Kidney (tissue), 14 donors: ENCODE measurements around the gene NHSL1. TPM values are rescaled to one million over a fixed set of nuclear protein-coding genes. Genes with fewer than 3 reads are reported as not detected.

ENCODE experiments used
- DNase-seq, 5 donors: peaks; one replicate each; pipeline ENCODE4 v3.0.0-alpha.2; 2013 to 2020
- FAIRE-seq: peaks from 2 replicates; lab custom pipeline; 2012; peaks lifted over from hg19 to GRCh38; lab: Jason Lieb, UNC
- H3K27ac ChIP-seq, 2 donors: one replicate each; pipeline ENCODE4 v1.7.0; 2013; ENCODE audit warnings: low read depth in 2 of 2, low read length in 2 of 2, inconsistent platforms in 1 of 2
- H3K27me3 ChIP-seq: one replicate; pipeline ENCODE4 v1.7.1; 2013; ENCODE audit warnings: low read length, inconsistent platforms; ENCODE audit not compliant: control insufficient read depth, insufficient read depth
- H3K36me3 ChIP-seq, 3 donors: one replicate each; pipeline versions ENCODE4 v1.7.0 to v1.7.1; 2013; ENCODE audit warnings: low read length in 3 of 3, control low read depth in 1 of 3, inconsistent platforms in 1 of 3; ENCODE audit not compliant: insufficient read depth in 3 of 3, control insufficient read depth in 2 of 3
- H3K4me1 ChIP-seq, 3 donors: one replicate each; pipeline versions ENCODE4 v1.7.0 to v1.7.1; 2013; ENCODE audit warnings: low read length in 3 of 3, inconsistent platforms in 1 of 3, low read depth in 1 of 3; ENCODE audit not compliant: control insufficient read depth in 2 of 3, insufficient read depth in 2 of 3
- H3K4me3 ChIP-seq, 3 donors: one replicate each; pipeline versions ENCODE4 v1.7.0 to v1.8.1; 2013; ENCODE audit warnings: low read length in 3 of 3, control low read depth in 1 of 3, inconsistent platforms in 1 of 3
- H3K9ac ChIP-seq, 3 donors: one replicate each; pipeline versions ENCODE4 v1.7.0 to v1.7.1; 2013; ENCODE audit warnings: low read length in 3 of 3, control low read depth in 1 of 3, inconsistent platforms in 1 of 3
- H3K9me3 ChIP-seq, 3 donors: one replicate each; pipeline versions ENCODE4 v1.7.0 to v1.7.1; 2013; ENCODE audit warnings: low read length in 3 of 3, control low read depth in 1 of 3, inconsistent platforms in 1 of 3; ENCODE audit not compliant: control insufficient read depth in 2 of 3, insufficient read depth in 1 of 3
- intact Hi-C: fragments of 100-400 bp; cut with DNase I; formaldehyde crosslinking; loops from one replicate; pipeline ENCODE4 v1.11.1; 2022
- polyA plus RNA-seq: library from polyadenylated mRNA; stranded (reverse); fragments of 350-450 nt; fragmentation: Illumina TruSeq; extraction: RNeasy Lipid Tissue Mini Kit (QIAGEN cat#74804); gene quantifications from one replicate; pipeline ENCODE4 v1.2.3, GENCODE V29; 2014; ENCODE audit warnings: low read depth, low replicate concordance; ENCODE audit not compliant: insufficient read depth
- total RNA-seq: library from RNA; stranded (reverse); fragmentation: NEBNext Ultra II Directional; extraction: Animal tissue kit (Norgen Biotek cat#: 25700); gene quantifications from one replicate; pipeline ENCODE4 v1.2.1, GENCODE V29; 2021
- TF ChIP-seq, protein P1 (sequence below): IDR thresholded peaks from 3 replicates; pipeline ENCODE4 v1.5.1; 2012; ENCODE audit warnings: mild to moderate bottlenecking, moderate library complexity, borderline replicate concordance; ENCODE audit not compliant: insufficient read depth; ENCODE audit errors: extremely low read depth
- donor health status: control.
- donor health status: control.
- donor health status: control.
- donor health status: control.
- donor health status: control.
- donor health status: DM: yes; HTN: yes; CAD: no.
- donor health status: Normal renal cell carcinoma (clear cell type).

Gene NHSL1
- total and polyA plus RNA-seq, 2 donors from 2014 or later = 4.4 to 31.4 TPM

- Histone ChIP-seq H3K9me3 (no peaks in the 10 kb centered on the region), H3K27me3 (no peaks in the 10 kb centered on the region), H3K9ac (no peak overlapping the region), H3K4me1 (no peaks in the 10 kb centered on the region), H3K27ac (no peak overlapping the region), H3K36me3 (peaks cover 0 to 18% (median 3%) of the 10 kb centered on the region in 3 donors), H3K4me3 (no peak overlapping the region)
- FAIRE-seq (no peak), DNase-seq (no peak)
- TF ChIP-seq, protein P1, sequence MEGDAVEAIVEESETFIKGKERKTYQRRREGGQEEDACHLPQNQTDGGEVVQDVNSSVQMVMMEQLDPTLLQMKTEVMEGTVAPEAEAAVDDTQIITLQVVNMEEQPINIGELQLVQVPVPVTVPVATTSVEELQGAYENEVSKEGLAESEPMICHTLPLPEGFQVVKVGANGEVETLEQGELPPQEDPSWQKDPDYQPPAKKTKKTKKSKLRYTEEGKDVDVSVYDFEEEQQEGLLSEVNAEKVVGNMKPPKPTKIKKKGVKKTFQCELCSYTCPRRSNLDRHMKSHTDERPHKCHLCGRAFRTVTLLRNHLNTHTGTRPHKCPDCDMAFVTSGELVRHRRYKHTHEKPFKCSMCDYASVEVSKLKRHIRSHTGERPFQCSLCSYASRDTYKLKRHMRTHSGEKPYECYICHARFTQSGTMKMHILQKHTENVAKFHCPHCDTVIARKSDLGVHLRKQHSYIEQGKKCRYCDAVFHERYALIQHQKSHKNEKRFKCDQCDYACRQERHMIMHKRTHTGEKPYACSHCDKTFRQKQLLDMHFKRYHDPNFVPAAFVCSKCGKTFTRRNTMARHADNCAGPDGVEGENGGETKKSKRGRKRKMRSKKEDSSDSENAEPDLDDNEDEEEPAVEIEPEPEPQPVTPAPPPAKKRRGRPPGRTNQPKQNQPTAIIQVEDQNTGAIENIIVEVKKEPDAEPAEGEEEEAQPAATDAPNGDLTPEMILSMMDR = no peak
- intact Hi-C loops = no loop called here
Measured at GRCh38 chr6:138443979-138444378, 55.3 kb downstream of the NHSL1 start.

GRCh38 chr6:138442663-138443062 lies 56.6 kb downstream of the NHSL1 start:
- Histone ChIP-seq H3K27me3 (no peaks in the 10 kb centered on the region), H3K27ac (no peak overlapping the region), H3K9me3 (no peaks in the 10 kb centered on the region), H3K4me1 (no peaks in the 10 kb centered on the region), H3K4me3 (no peak overlapping the region), H3K36me3 (peaks cover 0 to 23% (median 3%) of the 10 kb centered on the region in 3 donors), H3K9ac (no peak overlapping the region)
- DNase-seq (no peak), FAIRE-seq (peak; percentile 8)
- intact Hi-C loops = no loop called here
- TF ChIP-seq, protein P1 = no peak

- Histone ChIP-seq H3K9ac (no peak overlapping the region), H3K27ac (no peak overlapping the region), H3K4me1 (no peaks in the 10 kb centered on the region), H3K9me3 (no peaks in the 10 kb centered on the region), H3K4me3 (no peak overlapping the region), H3K27me3 (no peaks in the 10 kb centered on the region), H3K36me3 (peaks cover 0 to 24% (median 3%) of the 10 kb centered on the region in 3 donors)
- intact Hi-C loops = no loop called here
- no peak for DNase-seq
- no peak for FAIRE-seq
- TF ChIP-seq, protein P1 = no peak
Measured at GRCh38 chr6:138441965-138442364, 57.3 kb downstream of the NHSL1 start.
